ENCODE results near the gene PLEKHA7. TPM values are rescaled to one million over a fixed set of nuclear protein-coding genes. Genes with fewer than 3 reads are reported as not detected.

The PLEKHA7 gene
- total and polyA plus RNA-seq, 2 experiments from 2014 or later, result 40.8 to 167 TPM

DNA sequence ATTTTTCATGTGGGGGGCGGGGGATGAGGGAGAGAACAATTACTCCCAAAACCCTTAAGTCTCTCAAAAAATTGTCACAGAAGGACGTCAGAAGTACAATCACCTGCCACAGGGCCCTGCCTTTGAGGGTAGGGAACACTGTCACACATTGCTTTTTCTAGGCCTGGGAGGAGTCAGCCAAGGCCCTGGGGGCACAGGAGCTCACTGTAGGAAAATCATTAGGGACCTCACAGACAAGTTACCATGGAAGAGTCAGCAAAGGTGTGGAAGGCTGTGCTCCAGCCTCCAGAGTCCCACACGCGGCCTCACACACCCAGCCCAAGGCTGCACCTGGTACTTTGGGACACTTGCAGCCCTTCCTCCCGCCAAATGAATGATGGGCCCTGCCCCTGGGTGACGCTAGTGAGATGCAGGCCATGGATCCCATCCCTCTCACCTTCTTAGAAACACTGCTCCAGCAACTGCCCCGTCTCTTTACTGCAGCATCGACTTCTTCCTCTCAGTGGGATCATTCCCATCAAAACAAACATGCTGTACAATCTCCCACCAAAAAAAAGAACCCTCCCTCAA is 3.3 kb downstream of the PLEKHA7 start:
- Histone ChIP-seq H3K4me3 (no peak overlapping the region), H3K36me3 (no peaks in the 10 kb centered on the region), H3K4me1 (ENCODE audit: low read depth) (no peaks in the 10 kb centered on the region), H3K9me3 (ENCODE audit: low read depth) (no peaks in the 10 kb centered on the region), H3K27ac (no peak overlapping the region), H3K27me3 (peaks cover 39% of the 10 kb centered on the region)
- TF ChIP-seq, protein P1, sequence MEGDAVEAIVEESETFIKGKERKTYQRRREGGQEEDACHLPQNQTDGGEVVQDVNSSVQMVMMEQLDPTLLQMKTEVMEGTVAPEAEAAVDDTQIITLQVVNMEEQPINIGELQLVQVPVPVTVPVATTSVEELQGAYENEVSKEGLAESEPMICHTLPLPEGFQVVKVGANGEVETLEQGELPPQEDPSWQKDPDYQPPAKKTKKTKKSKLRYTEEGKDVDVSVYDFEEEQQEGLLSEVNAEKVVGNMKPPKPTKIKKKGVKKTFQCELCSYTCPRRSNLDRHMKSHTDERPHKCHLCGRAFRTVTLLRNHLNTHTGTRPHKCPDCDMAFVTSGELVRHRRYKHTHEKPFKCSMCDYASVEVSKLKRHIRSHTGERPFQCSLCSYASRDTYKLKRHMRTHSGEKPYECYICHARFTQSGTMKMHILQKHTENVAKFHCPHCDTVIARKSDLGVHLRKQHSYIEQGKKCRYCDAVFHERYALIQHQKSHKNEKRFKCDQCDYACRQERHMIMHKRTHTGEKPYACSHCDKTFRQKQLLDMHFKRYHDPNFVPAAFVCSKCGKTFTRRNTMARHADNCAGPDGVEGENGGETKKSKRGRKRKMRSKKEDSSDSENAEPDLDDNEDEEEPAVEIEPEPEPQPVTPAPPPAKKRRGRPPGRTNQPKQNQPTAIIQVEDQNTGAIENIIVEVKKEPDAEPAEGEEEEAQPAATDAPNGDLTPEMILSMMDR (IDR thresholded peaks at IDR 0.05; ENCODE audit: low read depth, low read length), result no peak
- no peak for DNase-seq (ENCODE audit: low read depth in 1 of 2, low spot score in 1 of 2)

DNA sequence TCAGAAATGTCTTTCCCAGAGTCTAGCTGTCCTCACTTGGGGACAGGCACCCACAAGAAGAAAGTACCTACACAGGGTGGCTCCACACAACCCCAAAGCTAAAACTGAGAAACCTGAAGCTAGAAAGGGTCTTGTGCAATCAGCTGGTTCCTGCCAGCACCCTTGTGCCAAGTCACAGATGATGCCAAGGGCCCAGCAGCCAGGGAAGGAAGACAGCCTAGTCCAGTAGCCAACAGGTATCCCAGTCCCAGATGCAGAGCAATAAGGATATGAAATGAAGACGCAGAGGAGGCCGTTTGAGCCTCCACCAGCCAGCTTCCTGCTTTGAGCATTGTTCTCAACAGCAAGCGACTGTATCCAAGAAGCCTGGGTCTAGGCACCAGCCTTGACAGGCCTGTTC is 6.1 kb downstream of the PLEKHA7 start:
- TF ChIP-seq, protein P1 (IDR thresholded peaks at IDR 0.05; ENCODE audit: low read depth, low read length), result no peak
- H3K27ac ChIP-seq, result no peak overlapping the region
- H3K9me3 ChIP-seq (ENCODE audit: low read depth), result no peaks in the 10 kb centered on the region
- peaks cover 28% of the 10 kb centered on the region for H3K27me3 ChIP-seq
- H3K4me1 ChIP-seq (ENCODE audit: low read depth), result no peaks in the 10 kb centered on the region
- no peak overlapping the region for H3K4me3 ChIP-seq
- no peaks in the 10 kb centered on the region for H3K36me3 ChIP-seq
- DNase-seq (ENCODE audit: low read depth in 1 of 2, low spot score in 1 of 2), result no peak

DNA sequence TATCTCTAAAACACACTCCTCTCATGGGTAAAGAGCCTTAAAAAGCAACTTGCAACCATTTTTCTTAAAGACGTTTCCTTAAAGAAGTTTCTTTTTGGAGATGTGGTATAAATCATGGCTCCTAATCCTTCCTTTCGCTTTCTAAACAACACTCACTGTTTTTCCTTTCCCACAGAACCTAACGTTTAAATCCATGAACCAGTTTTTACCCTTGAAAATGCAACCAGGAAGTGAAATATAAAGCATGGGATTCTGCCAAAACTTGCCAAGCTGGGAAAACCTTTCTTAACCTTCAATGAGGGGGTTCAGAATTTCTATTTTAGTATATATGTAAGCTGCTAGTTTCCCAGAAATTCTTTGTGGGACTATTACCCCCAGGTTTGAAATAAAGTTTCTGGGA is 8.6 kb downstream of the PLEKHA7 start:
- H3K9me3 ChIP-seq (ENCODE audit: low read depth), result no peaks in the 10 kb centered on the region
- TF ChIP-seq, protein P1 (IDR thresholded peaks at IDR 0.05; ENCODE audit: low read depth, low read length), result no peak
- DNase-seq (ENCODE audit: low read depth in 1 of 2, low spot score in 1 of 2), result no peak
- no peak overlapping the region for H3K27ac ChIP-seq
- H3K4me3 ChIP-seq, result no peak overlapping the region
- peaks cover 3% of the 10 kb centered on the region for H3K27me3 ChIP-seq
- no peaks in the 10 kb centered on the region for H3K4me1 ChIP-seq (ENCODE audit: low read depth)
- H3K36me3 ChIP-seq, result no peaks in the 10 kb centered on the region

DNA sequence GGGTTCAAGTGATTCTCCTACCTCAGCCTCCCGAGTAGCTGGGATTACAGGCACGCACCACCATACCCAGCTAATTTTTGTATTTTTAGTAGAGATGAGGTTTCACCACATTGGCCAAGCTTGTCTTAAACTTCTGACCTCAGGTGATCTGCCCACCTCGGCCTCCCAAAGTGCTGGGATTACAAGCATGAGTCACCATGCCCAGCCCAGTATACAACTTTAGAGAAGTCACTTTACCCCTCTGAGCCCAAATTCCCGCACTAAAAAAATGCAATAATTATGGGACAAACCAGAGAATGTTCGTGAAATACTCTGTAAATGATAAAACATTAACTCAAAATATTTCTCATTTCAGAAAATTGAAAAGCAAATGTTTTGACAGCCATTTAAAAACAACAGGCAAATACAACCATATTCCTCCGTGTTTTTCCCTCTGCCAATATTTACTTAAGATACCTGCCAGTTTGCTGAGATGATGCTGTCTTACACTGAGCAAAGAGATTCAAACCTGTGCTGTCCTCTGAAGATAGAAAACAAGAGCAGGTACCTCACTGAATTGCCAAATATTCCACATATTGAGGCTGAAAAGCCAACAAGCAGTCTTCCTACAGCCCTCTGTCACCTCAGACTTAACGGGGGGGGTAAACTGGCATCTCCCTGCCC is 9.6 kb downstream of the PLEKHA7 start:
- TF ChIP-seq, protein P1 (IDR thresholded peaks at IDR 0.05; ENCODE audit: low read depth, low read length), result no peak
- Histone ChIP-seq H3K36me3 (no peaks in the 10 kb centered on the region), H3K27ac (no peak overlapping the region), H3K4me3 (no peak overlapping the region), H3K4me1 (ENCODE audit: low read depth) (no peaks in the 10 kb centered on the region), H3K9me3 (ENCODE audit: low read depth) (no peaks in the 10 kb centered on the region), H3K27me3 (no peaks in the 10 kb centered on the region)
- no peak for DNase-seq (ENCODE audit: low read depth in 1 of 2, low spot score in 1 of 2)

DNA sequence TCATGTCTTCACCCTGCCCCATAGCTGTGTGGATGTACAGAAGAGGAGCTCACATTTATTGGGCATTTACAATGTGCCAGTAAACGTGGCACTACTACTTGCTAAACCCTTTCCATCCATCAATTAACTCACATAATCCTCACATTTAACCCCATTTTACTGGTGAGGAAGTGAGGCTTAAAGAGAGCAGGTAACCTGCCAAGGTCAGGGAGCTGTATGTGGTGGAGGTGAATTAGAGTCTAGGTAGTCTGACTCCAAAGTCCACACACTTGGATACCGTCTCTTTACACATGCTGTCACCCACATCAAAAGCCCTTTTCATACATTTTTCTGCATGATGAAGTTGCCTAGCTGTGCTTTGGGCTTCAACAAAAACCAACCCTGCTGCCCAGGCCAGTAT is 10.8 kb downstream of the PLEKHA7 start:
- H3K9me3 ChIP-seq (ENCODE audit: low read depth), result no peaks in the 10 kb centered on the region
- TF ChIP-seq, protein P1 (IDR thresholded peaks at IDR 0.05; ENCODE audit: low read depth, low read length), result no peak
- no peaks in the 10 kb centered on the region for H3K27me3 ChIP-seq
- DNase-seq (ENCODE audit: low read depth in 1 of 2, low spot score in 1 of 2), result no peak
- H3K27ac ChIP-seq, result no peak overlapping the region
- H3K36me3 ChIP-seq, result no peaks in the 10 kb centered on the region
- no peaks in the 10 kb centered on the region for H3K4me1 ChIP-seq (ENCODE audit: low read depth)
- H3K4me3 ChIP-seq, result no peak overlapping the region

Data from cardiac muscle cell (in vitro differentiated cells and primary cell).